ENCODE data around the gene BATF3.

BATF3 gene

DNA sequence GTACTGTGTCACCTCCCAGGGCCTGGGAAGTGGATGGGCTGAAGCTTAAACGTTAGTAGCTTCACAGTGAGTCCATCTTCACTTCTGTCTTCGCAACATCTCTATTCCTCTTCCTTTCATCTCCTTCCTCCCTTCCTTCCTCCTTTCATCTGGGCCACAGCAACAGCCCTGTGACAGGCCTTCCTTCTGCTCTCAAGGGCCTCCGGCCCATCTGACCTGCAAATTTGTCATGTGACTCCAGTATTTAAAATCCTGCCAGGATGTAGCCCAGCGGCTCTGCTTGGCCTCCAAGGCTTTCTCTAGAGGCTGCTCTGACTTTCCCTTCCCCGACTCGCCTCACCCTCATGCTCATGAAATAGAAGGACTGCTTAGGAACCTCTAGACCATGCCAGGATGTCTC, 10.9 kb upstream of the BATF3 start:
- DNase-seq (ENCODE audit: low read depth in 2 of 2, low spot score in 1 of 2) = no peak

GRCh38 chr1:212703991-212704564, 4.4 kb upstream of the BATF3 start:
- no peak for DNase-seq (ENCODE audit: low read depth in 2 of 2, low spot score in 1 of 2)

DNA sequence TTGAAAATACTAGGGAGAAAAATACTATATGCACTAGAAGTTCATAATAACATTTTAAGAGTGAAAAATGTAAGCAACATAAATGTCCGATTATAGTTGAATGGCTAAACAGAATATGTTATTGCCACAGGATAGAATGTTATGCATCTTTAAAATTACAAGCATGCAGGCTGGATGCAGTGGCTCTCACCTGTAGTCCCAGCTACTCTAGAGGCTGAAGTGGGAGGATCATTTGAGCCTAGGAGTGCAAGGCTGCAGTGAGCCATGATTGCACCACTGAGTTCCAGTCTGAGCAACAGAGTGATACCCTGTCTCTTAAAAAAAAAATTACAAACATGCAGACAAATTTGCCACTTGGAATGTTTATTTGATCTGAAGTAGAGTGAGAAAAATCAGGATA, 3.0 kb upstream of the BATF3 start:
- DNase-seq (ENCODE audit: low read depth in 2 of 2, low spot score in 1 of 2) = no peak

DNA sequence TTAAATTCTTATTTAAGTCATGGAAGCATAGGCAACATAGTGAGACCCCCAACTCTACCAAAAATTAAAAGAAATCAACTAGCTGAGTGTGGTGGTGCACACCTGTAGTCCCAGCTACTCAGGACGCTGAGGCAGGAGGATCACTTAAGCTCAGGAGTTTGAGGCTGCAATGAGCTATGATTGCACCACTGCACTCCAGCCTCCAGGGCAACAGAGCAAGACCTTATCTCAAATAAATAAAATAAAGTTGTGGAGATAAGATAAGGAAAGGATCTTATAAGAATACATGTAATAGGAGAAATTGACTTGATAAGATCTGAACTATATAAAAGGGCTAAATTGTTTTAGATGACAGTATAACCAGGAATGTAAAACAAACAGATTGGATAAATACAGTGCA, 2.3 kb upstream of the BATF3 start:
- DNase-seq (ENCODE audit: low read depth in 2 of 2, low spot score in 1 of 2) = no peak

DNA sequence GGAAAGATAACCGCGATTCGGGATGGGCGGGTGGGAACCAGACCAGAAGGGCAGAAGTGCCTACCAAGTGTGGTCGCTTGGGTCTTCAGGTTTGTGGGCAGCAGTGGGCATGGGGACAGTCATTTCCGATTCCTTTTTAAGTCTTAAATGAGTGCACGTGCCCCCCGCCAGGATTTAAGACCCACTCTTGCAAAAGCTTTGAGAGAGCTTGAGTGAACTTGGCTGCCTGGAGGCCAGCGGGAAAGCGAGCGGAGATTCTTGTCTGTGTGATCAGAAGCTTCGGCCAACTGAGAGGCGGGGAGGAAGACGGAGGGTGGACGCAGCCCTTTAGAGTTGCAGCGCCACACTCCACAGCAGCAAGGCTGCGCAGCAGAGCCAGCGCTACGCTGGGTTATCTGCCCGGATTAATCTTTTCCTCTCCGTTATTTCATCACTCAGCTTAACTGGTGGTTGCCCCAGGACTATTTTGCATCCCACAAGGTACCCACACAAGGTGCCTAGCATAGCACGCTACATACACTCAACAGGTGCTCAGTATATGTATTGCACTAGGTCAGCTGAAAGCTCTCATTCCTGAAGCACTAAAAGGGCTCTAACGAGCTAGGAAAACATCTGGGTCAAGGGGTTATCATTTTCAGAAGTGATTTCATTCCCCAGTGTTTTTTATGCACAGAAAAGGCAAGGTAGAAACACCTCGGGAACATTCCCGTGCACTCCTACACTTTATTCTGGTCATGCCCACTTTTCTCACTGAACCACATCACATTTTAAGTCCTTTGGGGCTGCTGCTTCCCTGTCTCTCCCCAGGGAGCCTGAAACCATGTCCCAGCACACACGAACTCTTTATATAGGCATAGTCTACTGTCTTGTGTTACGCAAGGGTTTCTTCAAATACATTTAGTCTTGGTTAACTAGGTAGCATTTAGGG, 1.5 kb upstream of the BATF3 start:
- no peak for DNase-seq (ENCODE audit: low read depth in 2 of 2, low spot score in 1 of 2)

GRCh38 chr1:212700223-212700891, 717 bp upstream of the BATF3 start:
- DNase-seq (ENCODE audit: low read depth in 2 of 2, low spot score in 1 of 2) = peak in 1 of 2 donors; percentile 29

- peak; percentile 21 to 25 for DNase-seq (ENCODE audit: low read depth in 2 of 2, low spot score in 1 of 2)
Measured at GRCh38 chr1:212699104-212699624, 476 bp downstream of the BATF3 start.

GRCh38 chr1:212698467-212699103, 1.1 kb downstream of the BATF3 start:
- DNase-seq (ENCODE audit: low read depth in 2 of 2, low spot score in 1 of 2) = no peak

- DNase-seq (ENCODE audit: low read depth in 2 of 2, low spot score in 1 of 2) = no peak
Measured at GRCh38 chr1:212696721-212697331, 2.8 kb downstream of the BATF3 start.

GRCh38 chr1:212692774-212693644, 6.6 kb downstream of the BATF3 start:
- DNase-seq (ENCODE audit: low read depth in 2 of 2, low spot score in 1 of 2) = no peak

GRCh38 chr1:212691561-212692071, 8.0 kb downstream of the BATF3 start:
- DNase-seq (ENCODE audit: low read depth in 2 of 2, low spot score in 1 of 2) = no peak

DNA sequence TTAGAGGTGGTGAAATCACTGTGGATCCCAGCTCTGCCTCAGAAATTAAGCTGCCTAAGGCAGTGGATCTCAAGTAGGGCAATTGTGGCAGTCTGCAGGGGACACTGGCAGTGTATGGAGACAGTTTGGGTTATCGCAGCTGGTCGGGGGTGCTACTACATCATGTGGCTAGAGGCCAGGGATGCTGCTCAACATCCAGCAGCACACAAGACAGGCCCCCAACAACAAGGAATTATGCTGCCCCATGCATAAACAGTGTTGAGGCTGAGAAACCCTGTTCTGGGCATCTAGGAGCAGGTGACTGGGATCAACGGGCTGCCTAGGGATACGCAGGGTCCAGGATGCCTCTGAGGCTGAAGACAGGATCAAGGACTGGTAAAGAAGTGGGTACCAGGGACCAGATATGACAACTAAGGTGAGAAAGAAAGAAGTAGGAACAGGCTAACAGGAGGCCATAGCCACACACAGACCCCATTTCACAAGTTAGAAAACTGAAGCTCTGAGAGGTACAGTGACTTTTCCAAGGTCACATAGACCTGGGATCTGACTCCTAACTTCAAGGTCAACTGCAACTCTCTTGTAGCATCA, 8.7 kb downstream of the BATF3 start:
- DNase-seq (ENCODE audit: low read depth in 2 of 2, low spot score in 1 of 2) = no peak

- no peak for DNase-seq (ENCODE audit: low read depth in 2 of 2, low spot score in 1 of 2)
Measured at GRCh38 chr1:212689758-212690529, 9.7 kb downstream of the BATF3 start.

DNA sequence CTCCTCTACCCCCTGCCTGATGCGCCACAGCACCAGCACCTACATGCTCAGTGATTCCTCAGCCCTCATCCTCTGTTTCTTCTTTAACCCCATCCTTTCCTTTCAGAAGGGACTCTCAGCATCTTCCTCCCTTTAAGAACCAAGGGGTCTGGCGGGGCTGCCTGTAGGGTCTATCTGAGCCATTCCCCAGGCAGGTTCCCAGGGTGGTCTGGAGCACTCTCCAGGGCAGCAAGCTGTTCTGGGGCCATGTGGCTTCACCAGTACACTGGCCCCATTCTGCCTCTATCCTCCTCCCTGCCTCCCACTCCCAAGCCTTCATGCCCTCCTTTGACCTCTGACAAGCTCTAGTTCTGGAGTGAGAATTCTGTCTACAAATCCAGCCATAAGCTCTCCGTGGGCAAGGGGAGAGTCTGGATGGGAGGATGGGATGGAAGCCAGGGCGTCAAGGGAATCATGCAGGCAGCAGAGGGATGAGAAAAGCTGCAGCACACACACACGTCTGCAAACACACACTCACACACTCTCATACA, 10.4 kb downstream of the BATF3 start:
- DNase-seq (ENCODE audit: low read depth in 2 of 2, low spot score in 1 of 2) = no peak

DNA sequence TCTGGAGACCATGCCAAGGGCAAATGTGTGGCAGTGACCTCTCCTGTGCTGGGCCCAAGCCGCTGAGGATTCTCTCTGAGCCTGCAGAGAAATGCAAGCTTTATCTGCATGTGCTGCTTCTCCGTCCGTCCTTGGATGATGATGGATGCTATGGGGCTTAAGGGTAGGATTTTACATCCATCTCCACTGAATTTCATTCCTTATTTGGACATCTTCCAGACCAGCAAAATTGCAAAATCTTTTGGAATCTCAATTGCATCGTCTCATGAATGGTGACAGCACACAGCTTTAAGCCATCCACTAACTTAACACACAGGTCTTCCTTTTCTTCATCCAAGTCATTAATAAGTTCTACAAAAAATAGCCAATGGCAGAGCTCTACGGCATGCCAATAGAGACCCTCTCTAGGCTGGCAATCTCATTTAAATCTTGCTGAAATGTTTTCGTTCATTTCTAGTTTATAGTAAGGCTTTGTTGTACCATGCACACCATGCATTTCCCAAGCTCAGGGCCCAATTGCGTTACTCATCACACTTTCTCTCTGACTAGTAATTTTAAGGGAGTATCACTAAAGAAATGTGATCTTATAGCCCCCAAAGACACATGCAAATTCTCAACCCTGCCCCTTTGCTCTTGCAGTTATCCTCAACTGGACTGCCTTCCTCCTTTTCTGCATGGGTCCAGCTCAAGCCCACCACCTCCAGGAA, 11.1 kb downstream of the BATF3 start:
- no peak for DNase-seq (ENCODE audit: low read depth in 2 of 2, low spot score in 1 of 2)

DNA sequence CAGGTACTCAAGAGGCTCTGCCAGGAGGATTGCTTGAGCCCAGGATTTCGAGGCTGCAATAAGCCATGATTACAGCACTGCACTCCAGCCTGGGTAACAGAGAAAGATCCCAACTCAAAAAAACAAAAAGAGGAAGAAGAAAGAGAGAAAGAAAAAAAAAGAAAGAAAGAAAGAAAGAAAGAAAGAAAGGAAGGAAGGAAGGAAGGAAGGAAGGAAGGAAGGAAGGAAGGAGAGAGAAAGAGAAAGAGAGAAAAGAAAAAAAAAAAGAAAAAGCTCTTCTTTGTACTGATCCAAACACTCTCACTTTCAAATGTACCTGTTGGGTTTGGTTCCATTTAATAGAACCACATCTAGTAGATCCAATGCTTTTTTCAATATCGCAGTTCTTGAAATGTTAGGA, 11.8 kb downstream of the BATF3 start:
- no peak for DNase-seq (ENCODE audit: low read depth in 2 of 2, low spot score in 1 of 2)

DNA sequence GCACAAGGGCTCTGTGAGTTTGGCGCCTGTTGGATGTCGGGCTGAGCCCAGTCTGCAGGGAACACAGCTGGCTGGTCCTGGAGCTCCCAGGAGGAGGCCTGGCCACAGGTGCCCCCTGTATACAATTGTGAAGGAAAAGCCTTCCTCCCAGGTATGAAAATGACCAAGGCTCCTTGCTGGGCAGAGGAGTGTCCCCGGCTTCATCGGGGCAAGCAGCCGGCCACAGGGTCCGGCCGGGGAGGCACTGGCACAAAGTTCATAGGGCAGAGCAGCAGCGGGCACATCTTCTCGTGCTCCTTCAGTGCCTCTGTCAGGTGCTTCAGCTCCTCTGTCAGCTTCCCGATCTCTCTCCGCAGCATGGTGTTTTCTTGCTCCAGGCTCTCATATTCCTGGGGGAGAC, 13.0 kb downstream of the BATF3 start:
- no peak for DNase-seq (ENCODE audit: low read depth in 2 of 2, low spot score in 1 of 2)

- no peak for DNase-seq (ENCODE audit: low read depth in 2 of 2, low spot score in 1 of 2)
Measured at GRCh38 chr1:212686069-212686468, 13.6 kb downstream of the BATF3 start.

Data from stimulated activated CD8-positive, alpha-beta memory T cell treated with anti-CD3 and anti-CD28 coated beads, Interleukin-4, amount 100 ng/mL, for 4 hours (primary cell).